SK-N-SH (cell line): ENCODE data around the gene ERMARD.

Experiments used
- CTCF ChIP-seq: fragments of 200-600 bp; sonication (generic); IDR thresholded peaks from 2 replicates; pipeline ENCODE4 v1.6.1; 2017; ENCODE audit warnings: antibody characterized with exemption, mild to moderate bottlenecking, moderate library complexity
- EP300 ChIP-seq, 2 experiments: IDR thresholded peaks; 2 replicates each; pipeline versions ENCODE4 v1.4.0 to v1.6.1; 2012; ENCODE audit warnings: borderline replicate concordance in 1 of 2, low read depth in 1 of 2, low read length in 1 of 2
- EZH2phosphoT487 ChIP-seq: fragments of 200-600 bp; sonication (generic); IDR thresholded peaks from 2 replicates; pipeline ENCODE4 v1.6.1; 2017; ENCODE audit warnings: low read depth, mixed run types, mild to moderate bottlenecking, antibody characterized with exemption, moderate library complexity, borderline replicate concordance
- GABPA ChIP-seq: IDR thresholded peaks from 2 replicates; pipeline ENCODE4 v1.4.0; 2012; ENCODE audit warnings: low read depth, mild to moderate bottlenecking
- GATA2 ChIP-seq: sonication (generic); formaldehyde crosslinking; IDR thresholded peaks from 2 replicates; pipeline ENCODE4 v1.5.0; 2020; ENCODE audit warnings: mild to moderate bottlenecking, missing genetic modification reagents
- JUND ChIP-seq: IDR thresholded peaks from 2 replicates; pipeline ENCODE4 v1.4.0; 2012
- MEF2A ChIP-seq: IDR thresholded peaks from 2 replicates; pipeline ENCODE4 v1.4.0; 2012; ENCODE audit warnings: low read depth, borderline replicate concordance
- RAD21 ChIP-seq: IDR thresholded peaks from 2 replicates; pipeline ENCODE4 v1.6.1; 2012; ENCODE audit warnings: mild to moderate bottlenecking, low read length
- TAF1 ChIP-seq: IDR thresholded peaks from 2 replicates; pipeline ENCODE4 v1.6.1; 2012; ENCODE audit warnings: low read depth, mild to moderate bottlenecking, low read length, moderate library complexity, borderline replicate concordance
- TF ChIP-seq, protein P1 (sequence below): fragments of 150-350 bp; IDR thresholded peaks from 2 replicates; pipeline ENCODE4 v1.6.1; 2017; ENCODE audit warnings: antibody characterized with exemption, low read length, low read depth, borderline replicate concordance
- TF ChIP-seq, protein P2 (sequence below): IDR thresholded peaks from 2 replicates; pipeline ENCODE4 v1.4.0; 2012; ENCODE audit warnings: low read depth
- TF ChIP-seq, protein P3 (sequence below): IDR thresholded peaks from 2 replicates; pipeline ENCODE4; 2012
- TF ChIP-seq, protein P4 (sequence below): IDR thresholded peaks from 2 replicates; pipeline ENCODE4 v1.6.1; 2012; ENCODE audit warnings: mild to moderate bottlenecking, low read depth, low read length, moderate library complexity

DNA sequence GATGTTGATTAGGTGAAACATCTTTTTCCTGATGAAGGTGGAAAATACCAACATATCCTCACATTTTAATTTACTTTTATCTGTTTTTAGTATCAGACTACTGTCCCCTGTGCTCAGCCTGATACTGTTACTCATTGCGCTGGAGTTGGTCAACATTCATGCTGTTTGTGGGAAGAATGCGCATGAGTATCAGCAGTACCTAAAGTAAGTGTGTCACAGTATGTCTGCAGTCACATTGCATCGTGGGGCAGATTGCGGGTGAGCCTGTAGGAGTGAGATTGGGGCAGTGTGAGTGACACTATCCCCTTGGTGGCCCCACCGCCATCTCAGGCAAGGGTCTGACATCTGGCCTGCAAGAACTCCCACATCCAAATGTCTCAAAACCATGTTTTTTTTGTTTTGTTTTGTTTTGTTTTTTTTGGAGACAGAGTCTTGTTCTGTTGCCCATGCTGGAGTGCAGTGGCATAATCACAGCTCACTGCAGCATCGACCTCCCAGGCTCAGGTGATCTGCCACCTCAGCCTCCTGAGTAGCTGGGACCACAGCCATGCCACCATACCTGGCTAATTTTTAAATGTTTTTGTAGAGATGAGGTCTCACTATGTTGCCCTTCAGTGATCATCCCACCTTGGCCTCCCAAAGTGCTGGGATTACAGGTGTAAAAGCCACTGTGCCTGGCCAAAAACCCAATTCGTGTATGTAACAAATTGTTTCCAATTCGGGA, 27.8 kb downstream of the ERMARD start:
- no peak for TF ChIP-seq CTCF
- TF ChIP-seq RAD21: no peak
- TF ChIP-seq TAF1: no peak
- TF ChIP-seq, protein P1, sequence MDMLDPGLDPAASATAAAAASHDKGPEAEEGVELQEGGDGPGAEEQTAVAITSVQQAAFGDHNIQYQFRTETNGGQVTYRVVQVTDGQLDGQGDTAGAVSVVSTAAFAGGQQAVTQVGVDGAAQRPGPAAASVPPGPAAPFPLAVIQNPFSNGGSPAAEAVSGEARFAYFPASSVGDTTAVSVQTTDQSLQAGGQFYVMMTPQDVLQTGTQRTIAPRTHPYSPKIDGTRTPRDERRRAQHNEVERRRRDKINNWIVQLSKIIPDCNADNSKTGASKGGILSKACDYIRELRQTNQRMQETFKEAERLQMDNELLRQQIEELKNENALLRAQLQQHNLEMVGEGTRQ: no peak
- TF ChIP-seq, protein P2, sequence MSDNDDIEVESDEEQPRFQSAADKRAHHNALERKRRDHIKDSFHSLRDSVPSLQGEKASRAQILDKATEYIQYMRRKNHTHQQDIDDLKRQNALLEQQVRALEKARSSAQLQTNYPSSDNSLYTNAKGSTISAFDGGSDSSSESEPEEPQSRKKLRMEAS: no peak
- TF ChIP-seq EZH2phosphoT487: no peak
- no peak for TF ChIP-seq GABPA
- no peak for TF ChIP-seq JUND
- TF ChIP-seq, protein P3, sequence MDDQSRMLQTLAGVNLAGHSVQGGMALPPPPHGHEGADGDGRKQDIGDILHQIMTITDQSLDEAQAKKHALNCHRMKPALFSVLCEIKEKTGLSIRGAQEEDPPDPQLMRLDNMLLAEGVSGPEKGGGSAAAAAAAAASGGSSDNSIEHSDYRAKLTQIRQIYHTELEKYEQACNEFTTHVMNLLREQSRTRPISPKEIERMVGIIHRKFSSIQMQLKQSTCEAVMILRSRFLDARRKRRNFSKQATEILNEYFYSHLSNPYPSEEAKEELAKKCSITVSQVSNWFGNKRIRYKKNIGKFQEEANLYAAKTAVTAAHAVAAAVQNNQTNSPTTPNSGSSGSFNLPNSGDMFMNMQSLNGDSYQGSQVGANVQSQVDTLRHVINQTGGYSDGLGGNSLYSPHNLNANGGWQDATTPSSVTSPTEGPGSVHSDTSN: no peak
- no peak for TF ChIP-seq GATA2 (CRISPR knock-in tag)
- TF ChIP-seq, protein P4, sequence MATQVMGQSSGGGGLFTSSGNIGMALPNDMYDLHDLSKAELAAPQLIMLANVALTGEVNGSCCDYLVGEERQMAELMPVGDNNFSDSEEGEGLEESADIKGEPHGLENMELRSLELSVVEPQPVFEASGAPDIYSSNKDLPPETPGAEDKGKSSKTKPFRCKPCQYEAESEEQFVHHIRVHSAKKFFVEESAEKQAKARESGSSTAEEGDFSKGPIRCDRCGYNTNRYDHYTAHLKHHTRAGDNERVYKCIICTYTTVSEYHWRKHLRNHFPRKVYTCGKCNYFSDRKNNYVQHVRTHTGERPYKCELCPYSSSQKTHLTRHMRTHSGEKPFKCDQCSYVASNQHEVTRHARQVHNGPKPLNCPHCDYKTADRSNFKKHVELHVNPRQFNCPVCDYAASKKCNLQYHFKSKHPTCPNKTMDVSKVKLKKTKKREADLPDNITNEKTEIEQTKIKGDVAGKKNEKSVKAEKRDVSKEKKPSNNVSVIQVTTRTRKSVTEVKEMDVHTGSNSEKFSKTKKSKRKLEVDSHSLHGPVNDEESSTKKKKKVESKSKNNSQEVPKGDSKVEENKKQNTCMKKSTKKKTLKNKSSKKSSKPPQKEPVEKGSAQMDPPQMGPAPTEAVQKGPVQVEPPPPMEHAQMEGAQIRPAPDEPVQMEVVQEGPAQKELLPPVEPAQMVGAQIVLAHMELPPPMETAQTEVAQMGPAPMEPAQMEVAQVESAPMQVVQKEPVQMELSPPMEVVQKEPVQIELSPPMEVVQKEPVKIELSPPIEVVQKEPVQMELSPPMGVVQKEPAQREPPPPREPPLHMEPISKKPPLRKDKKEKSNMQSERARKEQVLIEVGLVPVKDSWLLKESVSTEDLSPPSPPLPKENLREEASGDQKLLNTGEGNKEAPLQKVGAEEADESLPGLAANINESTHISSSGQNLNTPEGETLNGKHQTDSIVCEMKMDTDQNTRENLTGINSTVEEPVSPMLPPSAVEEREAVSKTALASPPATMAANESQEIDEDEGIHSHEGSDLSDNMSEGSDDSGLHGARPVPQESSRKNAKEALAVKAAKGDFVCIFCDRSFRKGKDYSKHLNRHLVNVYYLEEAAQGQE: no peak
- no peak for TF ChIP-seq EP300 (IDR thresholded peaks at IDR 0.05; ENCODE audit: borderline replicate concordance in 1 of 2, low read depth in 1 of 2, low read length in 1 of 2)
- TF ChIP-seq MEF2A: no peak
